HG03045 (cell line): ENCODE data around the gene CLTA.
"Not testable (repeated sequence)": the region's sequence is repeated elsewhere in the genome, so short reads cannot be mapped to it uniquely, and the experiment has no call there.

Source experiments
- ATAC-seq: cut with Tn5 transposase; IDR thresholded peaks from one replicate; pipeline ENCODE4 v1.9.1; 2021; ENCODE audit warnings: mild to moderate bottlenecking, moderate library complexity; ENCODE audit not compliant: unreplicated experiment

CLTA gene

GRCh38 chr9:36158122-36158521 is 32.6 kb upstream of the CLTA start:
- no peak for ATAC-seq

DNA sequence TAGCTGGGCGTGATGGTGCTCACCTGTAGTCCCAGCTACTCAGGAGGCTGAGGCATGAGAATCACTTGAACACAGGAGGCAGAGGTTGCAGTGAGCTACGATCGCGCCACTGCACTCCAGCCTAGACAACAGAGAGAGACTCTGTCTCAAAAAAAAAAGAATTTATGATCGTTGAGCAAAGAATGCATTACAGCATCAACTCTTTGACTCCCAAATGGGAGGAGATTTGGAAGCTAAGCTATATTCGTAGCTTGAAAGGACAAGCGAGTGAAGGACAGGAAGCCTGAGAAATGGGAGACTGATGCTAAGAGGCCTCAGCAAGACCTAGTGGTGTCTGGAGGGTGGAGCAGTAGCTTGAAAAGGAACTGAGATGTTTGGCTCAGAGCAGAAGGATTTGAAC is 31.8 kb upstream of the CLTA start:
- ATAC-seq, result no peak

GRCh38 chr9:36159509-36159908 is 31.2 kb upstream of the CLTA start:
- ATAC-seq, result not testable (repeated sequence)

DNA sequence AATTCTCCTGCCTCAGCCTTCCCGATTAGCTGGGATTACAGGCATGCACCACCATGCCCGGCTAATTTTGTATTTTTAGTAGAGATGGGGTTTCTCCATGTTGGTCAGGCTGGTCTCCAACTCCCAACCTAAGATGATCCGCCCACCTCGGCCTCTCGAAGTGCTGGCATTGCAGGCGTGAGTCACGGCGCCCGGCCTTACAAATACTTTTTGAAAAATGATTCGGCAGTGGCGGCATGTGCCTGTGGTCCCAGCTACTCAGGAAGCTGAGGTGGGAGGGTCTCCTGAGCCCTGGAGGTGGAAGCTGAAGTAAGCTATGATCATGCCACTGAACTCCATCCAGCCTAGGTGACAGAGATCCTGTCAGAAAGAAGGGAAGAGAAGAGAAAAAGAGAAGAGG is 30.6 kb upstream of the CLTA start:
- not testable (repeated sequence) for ATAC-seq

DNA sequence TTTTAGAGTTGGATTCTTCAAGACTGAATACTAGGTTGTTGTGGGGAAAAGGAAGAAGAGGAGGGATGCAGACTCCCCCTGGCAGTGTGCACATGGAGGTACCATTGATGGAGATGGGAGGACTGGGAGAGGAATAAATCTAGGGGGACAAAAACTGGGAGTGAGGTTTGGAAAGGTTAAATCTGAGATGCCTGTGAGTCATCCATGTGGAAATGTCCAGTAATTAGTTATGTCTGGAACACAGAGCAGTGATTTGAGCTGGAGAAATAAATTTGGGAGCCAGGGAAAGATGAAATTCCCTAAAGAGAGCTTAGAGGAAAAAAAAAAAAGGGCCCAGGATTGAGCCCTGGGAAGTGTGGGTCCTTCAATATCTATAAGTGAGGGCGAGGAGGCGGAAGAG is 29.5 kb upstream of the CLTA start:
- no peak for ATAC-seq

GRCh38 chr9:36162211-36162738 is 28.4 kb upstream of the CLTA start:
- ATAC-seq, result no peak

DNA sequence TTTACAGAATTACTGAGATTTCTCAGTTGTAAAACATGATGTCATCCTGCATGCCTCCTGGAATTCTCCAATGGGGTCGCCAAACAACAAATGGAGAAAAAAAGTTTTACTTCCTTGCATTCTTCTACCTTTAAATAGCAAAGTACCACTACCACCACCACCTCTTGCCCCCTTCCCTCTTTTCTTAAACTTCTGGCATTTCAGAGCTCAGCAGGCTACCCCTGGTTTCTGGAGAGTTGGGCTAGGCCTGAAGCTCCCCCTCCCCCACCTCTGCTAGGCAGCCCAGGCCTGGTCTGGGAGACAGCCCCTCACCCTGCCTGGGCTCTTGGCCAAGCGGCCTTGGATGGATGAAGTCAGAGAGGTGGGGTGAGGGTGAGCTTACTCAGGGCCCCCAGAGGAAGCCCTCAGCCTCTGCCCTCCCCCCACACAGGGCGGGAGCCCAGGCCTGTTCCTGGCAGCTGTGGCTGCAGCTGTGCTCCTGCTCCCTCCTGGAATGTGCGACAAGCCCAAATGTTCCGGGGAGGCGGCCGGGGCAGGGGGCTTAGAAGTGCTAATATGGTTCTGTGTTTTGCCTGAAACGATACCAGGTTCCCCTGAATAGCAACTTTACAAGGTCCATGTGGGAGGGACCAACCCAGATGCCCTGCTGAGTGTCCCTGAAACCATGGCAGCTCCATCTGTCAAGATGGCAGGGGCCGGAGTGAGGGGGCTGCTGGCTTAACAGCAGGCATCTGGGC is 27.5 kb upstream of the CLTA start:
- ATAC-seq, result no peak

GRCh38 chr9:36163786-36164170 is 26.9 kb upstream of the CLTA start:
- no peak for ATAC-seq

GRCh38 chr9:36164372-36164771 is 26.3 kb upstream of the CLTA start:
- ATAC-seq, result no peak

- ATAC-seq, result no peak
Measured at GRCh38 chr9:36164989-36165388, 25.7 kb upstream of the CLTA start.

- no peak for ATAC-seq
Measured at GRCh38 chr9:36165826-36166167, 24.9 kb upstream of the CLTA start.

DNA sequence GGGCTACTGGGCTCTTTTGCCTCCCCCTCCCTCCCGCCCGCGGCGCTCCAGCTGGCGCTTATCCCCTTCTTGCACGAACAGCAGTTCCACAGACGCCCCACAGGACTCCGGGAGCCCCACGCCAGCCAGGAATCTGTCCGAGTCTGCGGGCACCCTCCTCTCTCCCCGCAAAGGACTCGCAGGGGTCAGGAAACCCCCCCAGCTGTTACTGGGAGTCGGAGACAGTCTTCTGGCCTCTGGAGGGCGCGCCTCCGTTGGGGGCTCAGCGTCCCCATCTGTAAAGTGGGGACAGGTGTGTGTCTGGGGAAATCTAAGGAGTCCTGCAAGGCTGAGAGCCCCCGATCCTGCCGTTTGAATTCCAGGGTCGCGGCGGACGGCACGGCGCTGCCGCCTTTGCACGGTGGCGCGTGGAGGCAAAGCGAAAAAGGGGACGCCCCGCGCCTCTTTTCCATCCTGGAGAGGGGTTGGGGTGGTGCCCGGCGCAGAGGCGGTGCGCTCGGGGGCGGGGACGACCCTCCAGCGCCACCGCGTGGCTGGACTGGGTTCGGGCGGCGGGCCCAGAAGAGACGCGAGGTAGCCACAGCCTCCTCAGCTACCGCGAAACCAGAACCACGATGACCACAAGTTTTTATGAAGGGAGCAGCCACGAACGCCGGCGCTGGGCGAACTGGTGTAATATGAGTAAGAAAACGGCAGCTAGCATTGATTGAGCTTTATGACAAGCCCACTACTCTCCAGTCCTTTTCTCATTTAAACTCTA is 24.4 kb upstream of the CLTA start:
- peak; percentile 89 for ATAC-seq

DNA sequence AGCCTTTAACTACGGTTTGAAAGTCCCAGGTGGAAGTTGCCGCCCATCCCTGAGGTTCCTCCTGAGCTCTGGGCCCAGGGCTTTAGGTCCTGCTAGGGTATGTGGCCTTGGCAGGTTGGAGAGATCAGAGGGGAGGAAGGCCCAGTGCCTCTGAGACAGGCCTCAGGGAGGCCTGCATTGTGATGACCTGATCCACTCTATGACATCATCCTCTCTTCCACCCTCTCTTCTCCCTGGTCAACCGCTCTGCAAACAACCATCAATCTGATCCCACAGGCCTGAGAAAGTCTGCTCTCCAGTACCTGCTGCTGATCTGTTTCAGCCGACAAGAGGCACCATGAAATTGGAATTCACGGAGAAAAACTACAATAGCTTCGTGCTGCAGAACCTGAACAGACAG is 21.6 kb upstream of the CLTA start, which contains the start of gene CCIN:
Gene CCIN (plus strand): TSS at position 223 of the 400 bp plus-strand sequence. CDS start 115 bp downstream, at position 338.
- no peak for ATAC-seq

DNA sequence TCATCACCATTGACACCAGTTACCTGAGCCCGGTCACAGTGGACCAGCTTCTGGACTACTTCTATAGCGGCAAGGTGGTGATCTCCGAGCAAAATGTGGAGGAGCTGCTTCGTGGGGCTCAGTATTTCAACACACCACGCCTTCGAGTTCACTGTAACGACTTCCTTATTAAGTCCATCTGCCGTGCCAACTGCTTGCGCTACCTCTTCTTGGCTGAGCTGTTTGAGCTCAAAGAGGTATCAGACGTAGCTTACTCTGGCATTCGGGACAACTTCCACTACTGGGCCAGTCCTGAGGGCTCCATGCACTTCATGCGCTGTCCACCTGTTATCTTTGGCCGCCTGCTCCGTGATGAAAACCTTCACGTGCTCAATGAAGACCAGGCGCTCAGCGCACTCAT is 21.0 kb upstream of the CLTA start:
- no peak for ATAC-seq

DNA sequence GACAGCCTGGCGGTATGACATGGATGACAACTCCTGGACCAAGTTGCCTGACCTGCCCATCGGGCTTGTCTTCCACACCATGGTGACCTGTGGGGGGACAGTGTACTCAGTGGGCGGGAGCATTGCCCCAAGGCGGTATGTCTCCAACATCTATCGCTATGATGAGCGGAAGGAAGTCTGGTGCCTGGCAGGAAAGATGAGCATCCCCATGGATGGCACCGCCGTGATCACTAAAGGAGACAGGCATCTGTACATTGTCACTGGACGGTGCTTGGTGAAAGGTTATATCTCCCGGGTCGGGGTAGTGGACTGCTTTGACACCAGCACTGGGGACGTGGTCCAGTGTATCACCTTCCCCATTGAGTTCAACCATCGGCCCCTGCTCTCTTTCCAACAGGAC is 20.2 kb upstream of the CLTA start:
- no peak for ATAC-seq

- ATAC-seq, result no peak
Measured at GRCh38 chr9:36173861-36174260, 16.9 kb upstream of the CLTA start.

GRCh38 chr9:36174271-36174670 is 16.4 kb upstream of the CLTA start:
- ATAC-seq, result no peak

DNA sequence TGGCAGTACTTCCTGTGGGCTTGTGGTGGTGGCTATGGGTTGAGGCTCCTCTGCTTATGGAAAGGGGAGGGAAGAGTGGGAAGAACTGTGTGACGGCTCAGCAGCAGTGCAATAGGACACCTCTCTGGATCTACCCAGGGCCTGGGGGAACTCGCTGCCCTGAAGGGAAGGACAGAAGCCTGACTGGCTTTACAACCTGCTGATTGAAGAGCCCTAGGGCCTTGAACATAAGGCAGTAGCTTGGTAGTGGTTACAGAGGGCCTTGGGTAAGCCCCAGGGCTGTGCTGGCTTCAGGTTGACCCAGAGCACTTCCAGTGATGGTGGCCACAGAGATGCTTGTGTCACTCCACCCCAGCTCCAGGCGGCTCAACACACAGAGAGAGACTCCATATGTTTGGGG is 16.0 kb upstream of the CLTA start:
- ATAC-seq, result no peak

- ATAC-seq, result not testable (repeated sequence)
Measured at GRCh38 chr9:36175209-36175608, 15.5 kb upstream of the CLTA start.

- ATAC-seq, result not testable (repeated sequence)
Measured at GRCh38 chr9:36176496-36176895, 14.2 kb upstream of the CLTA start.

- no peak for ATAC-seq
Measured at GRCh38 chr9:36177571-36177970, 13.2 kb upstream of the CLTA start.

DNA sequence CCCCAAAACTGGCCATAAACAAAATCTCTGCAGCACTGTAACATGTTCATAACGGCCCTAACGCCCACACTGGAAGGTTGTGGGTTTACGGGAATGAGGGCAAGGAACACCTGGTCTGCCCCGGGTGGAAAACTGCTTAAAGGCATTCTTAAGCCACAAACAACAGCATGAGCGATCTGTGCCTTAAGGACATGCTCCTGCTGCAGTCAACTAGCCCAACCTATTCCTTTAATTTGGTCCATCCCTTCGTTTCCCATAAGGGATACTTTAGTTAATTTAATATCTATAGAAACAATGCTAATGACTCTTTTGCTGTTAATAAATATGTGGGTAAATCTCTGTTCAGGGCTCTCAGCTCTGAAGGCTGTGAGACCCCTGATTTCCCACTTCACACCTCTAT is 10.5 kb upstream of the CLTA start:
- not testable (repeated sequence) for ATAC-seq
